Ovary (tissue), 9 donors: ENCODE measurements around the gene MLPH. TPM values are rescaled to one million over a fixed set of nuclear protein-coding genes. Genes with fewer than 3 reads are reported as not detected.

Experiments
- DNase-seq, 5 donors: peaks; one replicate each; pipeline ENCODE4 v3.0.0-alpha.2; 2019 to 2020
- H3K27ac ChIP-seq, 2 donors: fragments of 200-600 bp; one replicate each; pipeline versions ENCODE4 v1.5.1 to v1.8.0; 2019 to 2022
- H3K27me3 ChIP-seq: fragments of 200-600 bp; one replicate; pipeline ENCODE4 v1.8.0; 2022
- H3K36me3 ChIP-seq: fragments of 200-600 bp; sonication (generic); one replicate; pipeline ENCODE4 v1.5.1; 2019
- H3K4me1 ChIP-seq: one replicate; pipeline ENCODE4 v1.8.1; 2013; ENCODE audit warnings: mild to moderate bottlenecking, moderate library complexity; ENCODE audit not compliant: insufficient read depth
- H3K4me3 ChIP-seq: fragments of 200-600 bp; sonication (generic); one replicate; pipeline ENCODE4 v1.5.1; 2017
- H3K9me3 ChIP-seq, 2 donors: fragments of 200-600 bp in 1 of 2; sonication (generic) in 1 of 2; one replicate each; pipeline versions ENCODE4 v1.5.1 to v1.8.1; 2013 to 2019; ENCODE audit warnings: mild to moderate bottlenecking in 1 of 2, moderate library complexity in 1 of 2
- EP300 ChIP-seq: sonication (generic); formaldehyde crosslinking; IDR thresholded peaks from one replicate; pipeline ENCODE4 v1.6.1; 2017; ENCODE audit warnings: antibody characterized with exemption
- POLR2A ChIP-seq: fragments of 450-650 bp; IDR thresholded peaks from one replicate; pipeline ENCODE4 v1.6.1; 2017; ENCODE audit warnings: antibody characterized with exemption, mild to moderate bottlenecking, moderate library complexity
- WGBS, 3 donors: extraction: QIAGEN DNeasy Blood & Tissue Kit in 1 of 3; methylation state at CpG; one replicate each; pipeline versions ENCODE4 v1.1.5 to v1.1.7; 2013 to 2017; 5-methylcytosine and 5-hydroxymethylcytosine counted together
- intact Hi-C, 4 donors: fragments of 100-400 bp; cut with DNase I; formaldehyde crosslinking; loops; one replicate each; pipeline versions ENCODE4 v1.11.0 to v1.15.1; 2022 to 2023
- polyA plus RNA-seq, 2 donors: library from polyadenylated mRNA; stranded (reverse); fragments of 200-250 nt in 1 of 2; fragments of 350-450 nt in 1 of 2; fragmentation: Illumina TruSeq in 1 of 2; extraction: RNeasy Lipid Tissue Mini Kit (QIAGEN cat#74804) in 1 of 2; gene quantifications; one replicate each; pipeline ENCODE4 v1.2.3, GENCODE V29; 2013 to 2014
- total RNA-seq, 7 donors: library from RNA; depleted of rRNA in 2 of 7; stranded (reverse); fragments of >200 nt in 2 of 7; fragmentation: NEBNext Ultra II Directional in 3 of 7; extraction: Animal tissue kit (Norgen Biotek cat#: 25700) in 3 of 7; gene quantifications; one replicate each; pipeline versions ENCODE4 v1.1.0 to v1.2.4, GENCODE V29; 2016 to 2023
- TF ChIP-seq, protein P1 (sequence below), 3 donors: fragments of 450-650 bp in 2 of 3; fragments of 200-600 bp in 1 of 3; IDR thresholded peaks; one replicate each; pipeline versions ENCODE4 v1.5.1 to v1.8.0; 2016 to 2022; ENCODE audit warnings: antibody characterized with exemption in 3 of 3, mild to moderate bottlenecking in 1 of 3
- donor health status: DM: no; HTN: no; CAD: no; lungs with moderate emphysema.
- donor health status: DM: no; HTN: no; CAD: no.
- donor health status: Bipolar disorder and iron deficiency.
- donor health status: DM: yes; HTN: yes; CAD: no.
- donor health status: DM: no; HTN: no; CAD: no.
- donor health status: DM: yes; HTN: yes; CAD: no.

Gene MLPH
- total and polyA plus RNA-seq, 9 donors: 7.8 to 67.5 (median 23.3) TPM

DNA sequence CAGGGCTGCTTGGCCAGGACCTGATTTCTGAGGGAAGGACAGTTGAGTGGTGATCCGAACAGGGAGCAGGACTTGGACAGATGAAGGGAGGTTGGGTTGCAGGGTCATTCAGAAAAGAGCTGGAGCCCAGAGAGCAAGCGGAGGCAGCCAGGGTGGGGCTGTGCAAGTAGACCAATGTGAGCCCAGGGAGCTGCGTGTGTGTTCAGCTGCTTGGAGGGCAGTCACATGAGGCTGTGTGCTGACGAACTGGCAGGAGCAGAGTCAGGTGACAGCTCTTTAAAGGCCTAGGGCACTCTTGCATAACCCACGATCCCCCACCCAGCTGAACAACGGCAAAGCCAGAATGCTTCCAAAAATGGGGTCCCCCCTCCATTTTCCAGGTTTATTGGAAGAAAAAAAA lies 4.6 kb upstream of the MLPH start:
- DNase-seq: peak; percentile 50 to 84 (median 77)
- Histone ChIP-seq H3K36me3 (no peaks in the 10 kb centered on the region), H3K27ac (peak overlapping the region in 1 of 2 donors; percentile 34), H3K27me3 (no peaks in the 10 kb centered on the region), H3K4me3 (no peak overlapping the region), H3K4me1 (peaks cover 6% of the 10 kb centered on the region), H3K9me3 (no peaks in the 10 kb centered on the region)
- WGBS, 3 donors: 48 to 79% (median 60%) methylated on average over 6 of the region's 6 CpGs
- intact Hi-C loops: no loop called here
- TF ChIP-seq EP300 (no peak), POLR2A (no peak)
- TF ChIP-seq, protein P1, sequence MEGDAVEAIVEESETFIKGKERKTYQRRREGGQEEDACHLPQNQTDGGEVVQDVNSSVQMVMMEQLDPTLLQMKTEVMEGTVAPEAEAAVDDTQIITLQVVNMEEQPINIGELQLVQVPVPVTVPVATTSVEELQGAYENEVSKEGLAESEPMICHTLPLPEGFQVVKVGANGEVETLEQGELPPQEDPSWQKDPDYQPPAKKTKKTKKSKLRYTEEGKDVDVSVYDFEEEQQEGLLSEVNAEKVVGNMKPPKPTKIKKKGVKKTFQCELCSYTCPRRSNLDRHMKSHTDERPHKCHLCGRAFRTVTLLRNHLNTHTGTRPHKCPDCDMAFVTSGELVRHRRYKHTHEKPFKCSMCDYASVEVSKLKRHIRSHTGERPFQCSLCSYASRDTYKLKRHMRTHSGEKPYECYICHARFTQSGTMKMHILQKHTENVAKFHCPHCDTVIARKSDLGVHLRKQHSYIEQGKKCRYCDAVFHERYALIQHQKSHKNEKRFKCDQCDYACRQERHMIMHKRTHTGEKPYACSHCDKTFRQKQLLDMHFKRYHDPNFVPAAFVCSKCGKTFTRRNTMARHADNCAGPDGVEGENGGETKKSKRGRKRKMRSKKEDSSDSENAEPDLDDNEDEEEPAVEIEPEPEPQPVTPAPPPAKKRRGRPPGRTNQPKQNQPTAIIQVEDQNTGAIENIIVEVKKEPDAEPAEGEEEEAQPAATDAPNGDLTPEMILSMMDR (IDR thresholded peaks at IDR 0.05): no peak

DNA sequence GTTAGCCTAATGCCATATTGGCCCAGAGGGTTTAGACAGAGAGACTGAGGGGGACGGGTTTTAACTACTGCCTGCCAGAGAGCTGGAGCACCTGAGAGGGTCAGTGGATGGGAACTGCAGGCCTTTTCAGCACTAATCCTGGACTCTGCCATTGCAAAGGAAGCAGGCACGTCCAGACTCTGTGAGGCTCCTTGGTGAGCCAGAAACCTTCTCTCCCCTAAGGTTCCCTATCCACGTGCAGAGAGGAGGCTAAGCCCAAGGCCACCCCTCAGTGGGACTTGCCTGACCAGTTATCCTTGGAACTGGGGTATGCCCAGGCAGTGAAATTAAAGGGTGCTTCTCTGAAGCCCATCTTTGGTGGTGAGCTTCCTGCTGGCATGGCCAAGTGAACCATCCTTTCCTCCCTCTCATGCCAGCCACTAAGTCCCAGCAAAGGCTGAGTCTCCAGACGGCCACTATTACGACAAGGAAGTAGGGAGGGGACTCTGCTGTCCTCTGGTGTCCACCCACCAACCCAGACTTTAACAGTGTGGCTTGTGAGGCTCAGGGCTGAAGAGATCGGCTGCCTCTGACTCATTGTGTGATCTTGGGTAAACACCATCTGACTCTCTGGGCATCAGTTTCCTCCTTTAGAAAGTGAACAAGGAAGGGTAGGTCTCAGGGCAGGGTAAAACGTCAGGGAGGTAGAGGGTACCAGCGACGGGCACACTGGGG lies 3.9 kb upstream of the MLPH start:
- WGBS, 3 donors: 73 to 83% (median 82%) methylated on average over 9 of the region's 9 CpGs
- DNase-seq: peak in 1 of 5 donors; percentile 18
- H3K27me3 ChIP-seq: no peaks in the 10 kb centered on the region
- TF ChIP-seq, protein P1 (IDR thresholded peaks at IDR 0.05): no peak
- no peak for TF ChIP-seq EP300
- no peak for TF ChIP-seq POLR2A
- no peak overlapping the region for H3K4me3 ChIP-seq
- peak overlapping the region; percentile 12 to 34 for H3K27ac ChIP-seq
- peaks cover 7% of the 10 kb centered on the region for H3K4me1 ChIP-seq
- intact Hi-C loops: no loop called here
- no peaks in the 10 kb centered on the region for H3K36me3 ChIP-seq
- H3K9me3 ChIP-seq: no peaks in the 10 kb centered on the region

DNA sequence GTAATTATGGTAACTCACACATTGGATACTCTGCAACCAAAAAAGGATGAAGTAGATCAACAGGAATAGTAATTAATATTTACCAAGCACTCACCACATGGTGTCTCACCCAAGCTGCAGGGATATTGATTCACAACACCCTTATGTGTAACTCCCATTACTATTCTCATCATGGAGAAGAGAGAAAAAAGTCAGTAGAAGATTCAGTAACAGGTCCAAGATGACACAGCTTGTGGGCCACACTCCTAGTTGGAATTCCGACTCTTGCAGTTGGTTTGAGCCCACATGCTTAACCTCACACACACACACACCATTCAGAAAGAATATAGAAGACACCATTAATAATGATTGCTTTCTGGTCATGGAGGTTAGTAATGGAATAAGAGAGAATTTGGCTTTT lies 1.7 kb upstream of the MLPH start:
- Histone ChIP-seq H3K27ac (no peak overlapping the region), H3K36me3 (no peaks in the 10 kb centered on the region), H3K4me1 (peaks cover 7% of the 10 kb centered on the region), H3K27me3 (no peaks in the 10 kb centered on the region), H3K4me3 (no peak overlapping the region), H3K9me3 (no peaks in the 10 kb centered on the region)
- intact Hi-C loops: no loop called here
- TF ChIP-seq, protein P1 (IDR thresholded peaks at IDR 0.05): no peak
- TF ChIP-seq EP300 (no peak), POLR2A (no peak)
- 90 to 94% (median 90%) methylated on average over 1 of the region's 1 CpG for WGBS, 3 donors
- no peak for DNase-seq

DNA sequence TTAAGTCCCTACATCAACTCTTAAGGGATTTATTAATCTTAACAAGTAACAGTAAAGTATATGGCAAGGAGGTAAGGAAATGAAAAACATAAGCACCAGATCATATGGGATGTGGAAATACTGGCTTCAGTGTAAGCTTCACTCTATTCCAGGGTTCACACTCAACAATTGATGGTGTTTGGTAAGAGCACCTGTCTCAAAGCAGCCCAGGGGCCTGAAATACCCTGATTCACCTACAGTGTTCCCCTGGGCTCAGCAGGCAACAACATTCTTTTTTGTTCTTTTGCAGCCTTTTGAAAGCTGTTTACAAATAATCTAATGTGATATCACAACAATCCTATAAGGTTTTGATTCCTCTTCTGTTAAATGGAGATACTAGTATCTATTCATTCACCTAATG lies 1.2 kb upstream of the MLPH start:
- H3K36me3 ChIP-seq: no peaks in the 10 kb centered on the region
- H3K27ac ChIP-seq: no peak overlapping the region
- no peak for DNase-seq
- TF ChIP-seq POLR2A (no peak), EP300 (no peak)
- TF ChIP-seq, protein P1 (IDR thresholded peaks at IDR 0.05): no peak
- intact Hi-C loops: no loop called here
- H3K27me3 ChIP-seq: no peaks in the 10 kb centered on the region
- H3K4me1 ChIP-seq: peaks cover 6% of the 10 kb centered on the region
- H3K4me3 ChIP-seq: no peak overlapping the region
- no peaks in the 10 kb centered on the region for H3K9me3 ChIP-seq
